HFFc6 (cell line): ENCODE data around the gene TBC1D14. TPM values are rescaled to one million over a fixed set of nuclear protein-coding genes. Genes with fewer than 3 reads are reported as not detected.

Source experiments
- DNase-seq: peaks from one replicate; pipeline ENCODE4 v3.0.0-alpha.2; 2018
- H3K27ac Mint-ChIP-seq: 2 replicates; pipeline ENCODE4 v1.8.0; 2020; ENCODE audit warnings: mild to moderate bottlenecking, mixed read lengths
- H3K27me3 Mint-ChIP-seq: 2 replicates; pipeline ENCODE4 v1.8.0; 2021; ENCODE audit warnings: mild to moderate bottlenecking, moderate library complexity, mixed read lengths; ENCODE audit not compliant: insufficient read depth
- H3K36me3 Mint-ChIP-seq: 2 replicates; pipeline ENCODE4 v1.8.0; 2021; ENCODE audit warnings: low read depth, mixed read lengths
- H3K4me1 Mint-ChIP-seq: 2 replicates; pipeline ENCODE4 v1.8.0; 2020; ENCODE audit warnings: low read depth, mixed read lengths
- H3K4me3 Mint-ChIP-seq: 2 replicates; pipeline ENCODE4 v1.8.0; 2020; ENCODE audit warnings: mild to moderate bottlenecking, moderate library complexity, mixed read lengths
- H3K9me3 Mint-ChIP-seq: 2 replicates; pipeline ENCODE4 v1.8.0; 2020; ENCODE audit warnings: mild to moderate bottlenecking, mixed read lengths
- CTCF ChIP-seq: fragments of 200-600 bp; sonication (generic); IDR thresholded peaks from 2 replicates; pipeline ENCODE4 v1.5.0; 2021; ENCODE audit warnings: antibody characterized with exemption, mild to moderate bottlenecking
- total RNA-seq, 6 experiments: library from RNA; stranded (reverse); fragmentation: NEBNext Ultra II Directional; extraction: Animal tissue kit (Norgen Biotek cat#: 25700); gene quantifications; 2 replicates in 1 of 6; 3 replicates in 5 of 6; pipeline ENCODE4 v1.2.3, GENCODE V29; 2021

The TBC1D14 gene
- total RNA-seq, 6 experiments from 2014 or later: 23.3 to 32.5 (median 27.9) TPM

GRCh38 chr4:7049295-7049694 lies 139.7 kb downstream of the TBC1D14 start:
- peaks cover 8% of the 10 kb centered on the region for H3K36me3 Mint-ChIP-seq
- DNase-seq: no peak
- no peaks in the 10 kb centered on the region for H3K9me3 Mint-ChIP-seq
- no peak overlapping the region for H3K27ac Mint-ChIP-seq
- TF ChIP-seq CTCF: no peak
- H3K27me3 Mint-ChIP-seq: peaks cover 2% of the 10 kb centered on the region
- peaks cover 34% of the 10 kb centered on the region for H3K4me1 Mint-ChIP-seq
- H3K4me3 Mint-ChIP-seq: no peak overlapping the region

- DNase-seq: no peak
- Mint-ChIP-seq H3K27me3 (peaks cover 2% of the 10 kb centered on the region), H3K27ac (no peak overlapping the region), H3K4me1 (peaks cover 34% of the 10 kb centered on the region), H3K9me3 (no peaks in the 10 kb centered on the region), H3K36me3 (peaks cover 12% of the 10 kb centered on the region), H3K4me3 (no peak overlapping the region)
- TF ChIP-seq CTCF: no peak
These were observed 140.1 kb downstream of the TBC1D14 start for GRCh38 chr4:7049739-7050138.

GRCh38 chr4:7050481-7051143 lies 141.0 kb downstream of the TBC1D14 start:
- no peak overlapping the region for H3K4me3 Mint-ChIP-seq
- no peaks in the 10 kb centered on the region for H3K9me3 Mint-ChIP-seq
- H3K27me3 Mint-ChIP-seq: peaks cover 2% of the 10 kb centered on the region
- H3K27ac Mint-ChIP-seq: no peak overlapping the region
- H3K4me1 Mint-ChIP-seq: peaks cover 33% of the 10 kb centered on the region
- TF ChIP-seq CTCF: no peak
- peaks cover 20% of the 10 kb centered on the region for H3K36me3 Mint-ChIP-seq
- no peak for DNase-seq

GRCh38 chr4:7051144-7051495 lies 141.5 kb downstream of the TBC1D14 start:
- no peak for DNase-seq
- Mint-ChIP-seq H3K36me3 (peaks cover 20% of the 10 kb centered on the region), H3K27ac (no peak overlapping the region), H3K4me1 (peaks cover 30% of the 10 kb centered on the region), H3K9me3 (no peaks in the 10 kb centered on the region), H3K27me3 (peaks cover 2% of the 10 kb centered on the region), H3K4me3 (no peak overlapping the region)
- TF ChIP-seq CTCF: no peak

DNA sequence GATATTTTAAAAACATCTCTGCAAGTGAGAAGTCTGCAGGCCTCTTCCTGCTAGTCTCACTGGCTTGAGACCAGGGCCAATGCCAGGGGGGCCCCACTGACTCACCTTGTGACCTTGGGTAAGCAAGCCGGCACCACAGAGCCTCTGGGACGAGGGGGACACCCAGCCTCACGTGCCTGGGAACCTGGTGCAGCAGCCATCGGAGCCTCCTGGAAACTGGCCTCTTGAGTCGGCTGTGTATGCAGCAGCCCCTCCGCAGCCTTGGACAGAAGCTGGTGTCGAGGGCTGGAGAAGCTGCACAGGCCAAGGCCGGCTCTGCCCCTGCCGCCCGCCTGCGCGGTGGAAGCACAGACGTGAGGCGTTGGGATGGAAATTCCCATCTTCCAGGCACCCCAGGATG lies 142.3 kb downstream of the TBC1D14 start:
- peaks cover 2% of the 10 kb centered on the region for H3K27me3 Mint-ChIP-seq
- peaks cover 20% of the 10 kb centered on the region for H3K36me3 Mint-ChIP-seq
- DNase-seq: no peak
- no peak overlapping the region for H3K27ac Mint-ChIP-seq
- TF ChIP-seq CTCF: no peak
- H3K4me1 Mint-ChIP-seq: peaks cover 22% of the 10 kb centered on the region
- no peak overlapping the region for H3K4me3 Mint-ChIP-seq
- no peaks in the 10 kb centered on the region for H3K9me3 Mint-ChIP-seq
